Adrenal gland (tissue), 12 donors: ENCODE measurements around the gene REM2. TPM values are rescaled to one million over a fixed set of nuclear protein-coding genes. Genes with fewer than 3 reads are reported as not detected.

Source experiments
- DNase-seq, 7 donors: peaks; one replicate each; pipeline ENCODE4 v3.0.0-alpha.2; 2019 to 2020
- H3K27ac ChIP-seq, 5 donors: fragments of 200-600 bp; sonication (generic) in 4 of 5; 1 replicate in 3 of 5; 2 replicates in 2 of 5; pipeline versions ENCODE4 v1.5.1 to v1.8.0; 2016 to 2020; ENCODE audit warnings: mild to moderate bottlenecking in 1 of 5
- H3K27me3 ChIP-seq: fragments of 200-600 bp; 2 replicates; pipeline ENCODE4 v1.8.0; 2021
- H3K36me3 ChIP-seq, 2 donors: fragments of 200-600 bp; replicated peaks in 1 of 2; 1 replicate in 1 of 2; 2 replicates in 1 of 2; pipeline versions ENCODE4 v1.5.1 to v1.8.0; 2018 to 2022
- H3K4me1 ChIP-seq, 2 donors: fragments of 200-600 bp; replicated peaks in 1 of 2; 1 replicate in 1 of 2; 2 replicates in 1 of 2; pipeline versions ENCODE4 v1.5.1 to v1.8.0; 2018 to 2021
- H3K4me3 ChIP-seq, 4 donors: fragments of 200-600 bp; sonication (generic) in 3 of 4; one replicate each; pipeline ENCODE4 v1.5.1; 2016 to 2018
- H3K9me3 ChIP-seq, 3 donors: fragments of 200-600 bp; sonication (generic) in 1 of 3; replicated peaks in 1 of 3; 1 replicate in 2 of 3; 2 replicates in 1 of 3; pipeline versions ENCODE4 v1.5.1 to v1.8.0; 2016 to 2021
- CTCF ChIP-seq, 6 experiments: fragments of 450-650 bp in 4 of 6; fragments of 200-600 bp in 2 of 6; sonication (generic) in 1 of 6; IDR thresholded peaks; 1 replicate in 5 of 6; 2 replicates in 1 of 6; pipeline versions ENCODE4 v1.5.1 to v1.8.0; 2016 to 2021; ENCODE audit warnings: antibody characterized with exemption in 6 of 6, mild to moderate bottlenecking in 2 of 6, moderate library complexity in 1 of 6
- POLR2A ChIP-seq, 2 donors: fragments of 450-650 bp; IDR thresholded peaks; one replicate each; pipeline ENCODE4 v1.6.1; 2017; ENCODE audit warnings: antibody characterized with exemption in 2 of 2, mild to moderate bottlenecking in 2 of 2, moderate library complexity in 1 of 2
- WGBS, 4 donors: extraction: QIAGEN DNeasy Blood & Tissue Kit in 2 of 4; methylation state at CpG; one replicate each; pipeline versions ENCODE4 v1.1.5 to v1.1.7; 2013 to 2017; 5-methylcytosine and 5-hydroxymethylcytosine counted together
- intact Hi-C, 2 donors: fragments of 100-400 bp; cut with DNase I; formaldehyde crosslinking; loops; one replicate each; pipeline versions ENCODE4 v1.14.1 to v1.15.0; 2022 to 2023
- polyA plus RNA-seq, 3 donors: library from polyadenylated mRNA; stranded (reverse); fragments of 200-250 nt in 2 of 3; fragments of 350-450 nt in 1 of 3; fragmentation: Illumina TruSeq in 1 of 3; extraction: RNeasy Lipid Tissue Mini Kit (QIAGEN cat#74804) in 1 of 3; gene quantifications; one replicate each; pipeline ENCODE4 v1.2.3, GENCODE V29; 2013 to 2014
- total RNA-seq, 9 donors: library from RNA; depleted of rRNA in 4 of 9; stranded (reverse); fragments of >200 nt in 4 of 9; fragments of 120-200 nt in 1 of 9; fragmentation: NEBNext Ultra II Directional in 1 of 9; extraction: Animal tissue kit (Norgen Biotek cat#: 25700) in 1 of 9; gene quantifications; one replicate each; pipeline versions ENCODE4 v1.1.0 to v1.2.4, GENCODE V29; 2013 to 2023
- donor health status: healthy with polysubstance abuse.
- donor health status: Bipolar disorder and iron deficiency.
- donor health status: DM: yes; HTN: yes; CAD: no.
- donor health status: DM: no; HTN: no; CAD: no.
- donor health status: DM: no; HTN: no; CAD: no.
- donor health status: DM: yes; HTN: yes; CAD: no.

REM2 gene
- total and polyA plus RNA-seq, 12 donors = 0.09 to 1.2 (median 0.26) TPM; not detected in 4

DNA sequence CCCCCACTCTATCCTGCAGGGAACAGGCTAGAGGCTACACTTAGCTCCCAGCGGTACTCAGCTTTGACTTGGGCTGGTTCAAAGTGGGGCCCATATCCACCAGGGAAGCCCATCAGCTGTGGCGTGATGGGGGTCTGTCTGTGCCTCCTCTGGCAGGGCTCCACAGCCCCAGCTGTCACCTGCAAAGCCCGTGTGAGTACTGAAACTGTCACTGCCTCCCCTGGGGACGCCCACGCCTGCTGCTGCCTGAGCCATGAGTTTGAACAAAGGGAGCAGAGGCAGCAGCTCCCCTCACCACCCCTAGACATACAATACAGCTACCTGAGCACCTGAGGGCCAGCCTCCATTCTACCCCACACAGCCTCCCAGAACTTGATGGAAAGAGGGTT lies 5.0 kb downstream of the REM2 start:
- Histone ChIP-seq H3K27me3 (no peaks in the 10 kb centered on the region), H3K36me3 (no peaks in the 10 kb centered on the region), H3K4me3 (peak overlapping the region in 1 of 4 donors; percentile 64), H3K27ac (no peak overlapping the region), H3K9me3 (no peaks in the 10 kb centered on the region), H3K4me1 (peaks cover 0 to 9% of the 10 kb centered on the region in 2 donors)
- WGBS, 4 donors = 82 to 100% (median 82%) methylated on average over 1 to 5 of the region's 5 CpGs
- intact Hi-C loops = no loop called here
- no peak for TF ChIP-seq POLR2A (IDR thresholded peaks at IDR 0.05)
- TF ChIP-seq CTCF (IDR thresholded peaks at IDR 0.05) = no peak
- DNase-seq = no peak

- TF ChIP-seq CTCF (IDR thresholded peaks at IDR 0.05) = no peak
- TF ChIP-seq POLR2A (IDR thresholded peaks at IDR 0.05) = no peak
- WGBS, 4 donors = 46 to 77% (median 73%) methylated on average over 3 to 4 of the region's 4 CpGs
- Histone ChIP-seq H3K4me3 (no peak overlapping the region), H3K36me3 (no peaks in the 10 kb centered on the region), H3K9me3 (no peaks in the 10 kb centered on the region), H3K27me3 (no peaks in the 10 kb centered on the region), H3K4me1 (peaks cover 0 to 9% of the 10 kb centered on the region in 2 donors), H3K27ac (no peak overlapping the region)
- no peak for DNase-seq
- intact Hi-C loops = no loop called here
These were observed 5.6 kb downstream of the REM2 start for GRCh38 chr14:22888662-22889061.

DNA sequence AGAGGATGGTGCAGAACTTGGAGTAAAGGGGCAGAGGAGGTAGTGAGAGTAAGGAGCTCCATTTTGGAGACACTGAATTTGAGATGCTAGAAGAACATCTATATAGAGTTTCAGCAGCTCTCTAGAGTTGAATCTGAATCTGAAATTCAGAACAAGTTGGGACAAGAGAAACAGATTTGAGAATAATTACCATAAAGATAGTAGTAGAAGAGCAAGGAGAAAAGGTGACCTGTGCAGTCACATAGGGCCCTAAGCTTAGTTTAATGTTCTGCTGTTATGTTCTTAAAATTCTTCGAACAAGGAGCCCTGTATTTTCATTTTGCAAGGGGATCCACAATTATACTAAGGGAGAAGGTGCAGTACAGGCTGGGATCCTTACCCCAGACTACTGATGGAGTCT lies 7.4 kb downstream of the REM2 start:
- no peak for DNase-seq
- 71 to 90% (median 77%) methylated on average over 1 of the region's 1 CpG for WGBS, 4 donors
- Histone ChIP-seq H3K4me3 (no peak overlapping the region), H3K27ac (no peak overlapping the region), H3K9me3 (no peaks in the 10 kb centered on the region), H3K4me1 (peaks cover 0 to 9% of the 10 kb centered on the region in 2 donors), H3K36me3 (no peaks in the 10 kb centered on the region), H3K27me3 (no peaks in the 10 kb centered on the region)
- intact Hi-C loops = no loop called here
- TF ChIP-seq POLR2A (IDR thresholded peaks at IDR 0.05) = no peak
- TF ChIP-seq CTCF (IDR thresholded peaks at IDR 0.05) = no peak

DNA sequence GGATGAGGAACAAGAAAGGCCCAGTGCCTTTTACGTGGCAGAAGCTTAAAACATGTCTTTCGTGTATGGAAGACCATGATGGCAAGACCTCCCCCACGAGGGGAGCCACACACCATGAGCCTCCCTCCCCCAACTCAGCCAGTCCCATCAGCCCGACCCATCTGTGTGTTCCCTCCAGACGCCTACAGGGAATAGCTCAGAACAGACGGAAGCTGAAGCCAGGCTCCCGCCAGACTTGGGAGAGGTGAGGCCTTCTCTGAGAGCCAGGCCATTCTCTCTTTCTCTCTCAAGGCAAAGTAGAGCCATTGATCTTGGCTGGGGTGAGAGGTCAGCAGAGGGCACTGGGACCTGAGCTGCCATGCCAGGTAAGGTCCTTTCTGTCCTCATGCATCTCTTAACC lies 9.5 kb downstream of the REM2 start:
- peaks cover 0 to 7% of the 10 kb centered on the region in 2 donors for H3K4me1 ChIP-seq
- H3K36me3 ChIP-seq = no peaks in the 10 kb centered on the region
- DNase-seq = no peak
- no peaks in the 10 kb centered on the region for H3K27me3 ChIP-seq
- no peaks in the 10 kb centered on the region for H3K9me3 ChIP-seq
- WGBS, 4 donors = 83 to 100% (median 84%) methylated on average over 5 to 7 of the region's 7 CpGs
- no peak overlapping the region for H3K4me3 ChIP-seq
- intact Hi-C loops = no loop called here
- TF ChIP-seq POLR2A (IDR thresholded peaks at IDR 0.05) = no peak
- no peak for TF ChIP-seq CTCF (IDR thresholded peaks at IDR 0.05)
- H3K27ac ChIP-seq = no peak overlapping the region
